ENCODE data around the gene SPNS2. TPM values are rescaled to one million over a fixed set of nuclear protein-coding genes. Genes with fewer than 3 reads are reported as not detected.

SPNS2 gene
- total and polyA plus RNA-seq, 4 donors = 4.0 to 9.0 (median 5.2) TPM

DNA sequence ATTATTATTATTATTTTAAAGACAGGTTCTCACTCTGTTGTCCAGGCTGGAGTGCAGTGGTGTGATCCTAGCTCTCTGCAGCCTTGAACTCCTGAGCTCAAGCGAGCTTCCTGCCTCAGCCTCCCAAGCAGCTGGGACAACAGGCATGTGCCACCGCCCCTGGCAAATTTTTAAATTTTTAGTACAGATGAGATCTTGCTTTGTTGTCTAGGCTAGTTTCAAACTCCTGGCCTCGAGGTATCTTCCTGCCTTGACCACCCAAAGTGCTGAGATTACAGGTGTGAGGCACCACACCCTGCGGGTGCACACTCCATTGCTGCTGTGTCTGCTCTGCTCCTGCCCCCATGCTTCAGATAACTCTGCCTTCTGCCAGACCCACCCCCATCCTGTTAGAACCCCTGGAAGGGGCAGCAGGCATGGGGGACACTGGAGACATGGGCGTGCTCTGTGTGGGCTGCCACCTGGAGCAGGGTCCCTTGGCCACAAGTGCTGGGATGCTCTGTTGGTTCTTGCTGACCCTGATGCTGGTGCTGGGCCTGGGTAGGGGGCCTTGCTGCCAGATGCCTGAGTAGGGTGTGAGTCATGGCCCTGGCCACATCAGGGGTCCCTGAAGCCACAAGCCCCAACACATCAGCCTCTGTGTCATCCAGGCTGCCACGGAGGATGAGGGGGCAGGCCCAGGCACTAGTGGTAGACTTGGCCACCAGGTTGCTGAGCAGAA, 59.1 kb downstream of the SPNS2 start:
- no peak for DNase-seq (ENCODE audit: low spot score)
- Histone ChIP-seq H3K36me3 (ENCODE audit: control insufficient read depth in 4 of 4, insufficient read depth in 3 of 4, low read depth in 1 of 4, low read length in 3 of 4) (peaks cover 0 to 7% (median 2%) of the 10 kb centered on the region in 4 donors), H3K4me3 (ENCODE audit: low read depth in 1 of 3, low read length in 3 of 3) (no peak overlapping the region), H3K4me1 (ENCODE audit: control insufficient read depth in 4 of 4, insufficient read depth in 4 of 4, low read length in 3 of 4) (peaks cover 2 to 25% (median 12%) of the 10 kb centered on the region in 4 donors), H3K27ac (ENCODE audit: low read depth in 1 of 2, low read length in 2 of 2) (no peak overlapping the region), H3K27me3 (ENCODE audit: control insufficient read depth in 4 of 4, insufficient read depth in 4 of 4, low read length in 3 of 4) (no peaks in the 10 kb centered on the region), H3K9me3 (ENCODE audit: control insufficient read depth in 4 of 4, low read length in 3 of 4) (no peaks in the 10 kb centered on the region), H3K9ac (ENCODE audit: low read depth in 1 of 2, low read length in 2 of 2) (no peak overlapping the region)
- TF ChIP-seq RAD21 (IDR thresholded peaks at IDR 0.05) (no peak), YY1 (IDR thresholded peaks at IDR 0.05) (no peak), NR2F2 (IDR thresholded peaks at IDR 0.05) (no peak), FOXA1 (IDR thresholded peaks at IDR 0.05) (no peak), JUND (IDR thresholded peaks at IDR 0.05) (no peak), SP1 (IDR thresholded peaks at IDR 0.05) (no peak), GABPA (IDR thresholded peaks at IDR 0.05 in 1 of 2, conservative IDR thresholded peaks at IDR 0.05 in 1 of 2) (no peak), HNF4A (conservative IDR thresholded peaks at IDR 0.05) (no peak), RXRA (IDR thresholded peaks at IDR 0.05) (no peak), FOXA2 (IDR thresholded peaks at IDR 0.05) (no peak), EGR1 (IDR thresholded peaks at IDR 0.05; ENCODE audit: low read depth in 2 of 2) (no peak), HNF4G (IDR thresholded peaks at IDR 0.05) (no peak), TAF1 (conservative IDR thresholded peaks at IDR 0.05) (no peak)
- TF ChIP-seq, protein P1, sequence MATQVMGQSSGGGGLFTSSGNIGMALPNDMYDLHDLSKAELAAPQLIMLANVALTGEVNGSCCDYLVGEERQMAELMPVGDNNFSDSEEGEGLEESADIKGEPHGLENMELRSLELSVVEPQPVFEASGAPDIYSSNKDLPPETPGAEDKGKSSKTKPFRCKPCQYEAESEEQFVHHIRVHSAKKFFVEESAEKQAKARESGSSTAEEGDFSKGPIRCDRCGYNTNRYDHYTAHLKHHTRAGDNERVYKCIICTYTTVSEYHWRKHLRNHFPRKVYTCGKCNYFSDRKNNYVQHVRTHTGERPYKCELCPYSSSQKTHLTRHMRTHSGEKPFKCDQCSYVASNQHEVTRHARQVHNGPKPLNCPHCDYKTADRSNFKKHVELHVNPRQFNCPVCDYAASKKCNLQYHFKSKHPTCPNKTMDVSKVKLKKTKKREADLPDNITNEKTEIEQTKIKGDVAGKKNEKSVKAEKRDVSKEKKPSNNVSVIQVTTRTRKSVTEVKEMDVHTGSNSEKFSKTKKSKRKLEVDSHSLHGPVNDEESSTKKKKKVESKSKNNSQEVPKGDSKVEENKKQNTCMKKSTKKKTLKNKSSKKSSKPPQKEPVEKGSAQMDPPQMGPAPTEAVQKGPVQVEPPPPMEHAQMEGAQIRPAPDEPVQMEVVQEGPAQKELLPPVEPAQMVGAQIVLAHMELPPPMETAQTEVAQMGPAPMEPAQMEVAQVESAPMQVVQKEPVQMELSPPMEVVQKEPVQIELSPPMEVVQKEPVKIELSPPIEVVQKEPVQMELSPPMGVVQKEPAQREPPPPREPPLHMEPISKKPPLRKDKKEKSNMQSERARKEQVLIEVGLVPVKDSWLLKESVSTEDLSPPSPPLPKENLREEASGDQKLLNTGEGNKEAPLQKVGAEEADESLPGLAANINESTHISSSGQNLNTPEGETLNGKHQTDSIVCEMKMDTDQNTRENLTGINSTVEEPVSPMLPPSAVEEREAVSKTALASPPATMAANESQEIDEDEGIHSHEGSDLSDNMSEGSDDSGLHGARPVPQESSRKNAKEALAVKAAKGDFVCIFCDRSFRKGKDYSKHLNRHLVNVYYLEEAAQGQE (IDR thresholded peaks at IDR 0.05) = no peak
- TF ChIP-seq, protein P2, sequence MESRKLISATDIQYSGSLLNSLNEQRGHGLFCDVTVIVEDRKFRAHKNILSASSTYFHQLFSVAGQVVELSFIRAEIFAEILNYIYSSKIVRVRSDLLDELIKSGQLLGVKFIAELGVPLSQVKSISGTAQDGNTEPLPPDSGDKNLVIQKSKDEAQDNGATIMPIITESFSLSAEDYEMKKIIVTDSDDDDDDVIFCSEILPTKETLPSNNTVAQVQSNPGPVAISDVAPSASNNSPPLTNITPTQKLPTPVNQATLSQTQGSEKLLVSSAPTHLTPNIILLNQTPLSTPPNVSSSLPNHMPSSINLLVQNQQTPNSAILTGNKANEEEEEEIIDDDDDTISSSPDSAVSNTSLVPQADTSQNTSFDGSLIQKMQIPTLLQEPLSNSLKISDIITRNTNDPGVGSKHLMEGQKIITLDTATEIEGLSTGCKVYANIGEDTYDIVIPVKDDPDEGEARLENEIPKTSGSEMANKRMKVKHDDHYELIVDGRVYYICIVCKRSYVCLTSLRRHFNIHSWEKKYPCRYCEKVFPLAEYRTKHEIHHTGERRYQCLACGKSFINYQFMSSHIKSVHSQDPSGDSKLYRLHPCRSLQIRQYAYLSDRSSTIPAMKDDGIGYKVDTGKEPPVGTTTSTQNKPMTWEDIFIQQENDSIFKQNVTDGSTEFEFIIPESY (IDR thresholded peaks at IDR 0.05) = no peak
- TF ChIP-seq, protein P3, sequence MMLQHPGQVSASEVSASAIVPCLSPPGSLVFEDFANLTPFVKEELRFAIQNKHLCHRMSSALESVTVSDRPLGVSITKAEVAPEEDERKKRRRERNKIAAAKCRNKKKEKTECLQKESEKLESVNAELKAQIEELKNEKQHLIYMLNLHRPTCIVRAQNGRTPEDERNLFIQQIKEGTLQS (IDR thresholded peaks at IDR 0.05) = no peak
- TF ChIP-seq, protein P4, sequence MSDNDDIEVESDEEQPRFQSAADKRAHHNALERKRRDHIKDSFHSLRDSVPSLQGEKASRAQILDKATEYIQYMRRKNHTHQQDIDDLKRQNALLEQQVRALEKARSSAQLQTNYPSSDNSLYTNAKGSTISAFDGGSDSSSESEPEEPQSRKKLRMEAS (IDR thresholded peaks at IDR 0.05) = no peak
- 92% methylated on average over 6 of the region's 6 CpGs for WGBS

DNA sequence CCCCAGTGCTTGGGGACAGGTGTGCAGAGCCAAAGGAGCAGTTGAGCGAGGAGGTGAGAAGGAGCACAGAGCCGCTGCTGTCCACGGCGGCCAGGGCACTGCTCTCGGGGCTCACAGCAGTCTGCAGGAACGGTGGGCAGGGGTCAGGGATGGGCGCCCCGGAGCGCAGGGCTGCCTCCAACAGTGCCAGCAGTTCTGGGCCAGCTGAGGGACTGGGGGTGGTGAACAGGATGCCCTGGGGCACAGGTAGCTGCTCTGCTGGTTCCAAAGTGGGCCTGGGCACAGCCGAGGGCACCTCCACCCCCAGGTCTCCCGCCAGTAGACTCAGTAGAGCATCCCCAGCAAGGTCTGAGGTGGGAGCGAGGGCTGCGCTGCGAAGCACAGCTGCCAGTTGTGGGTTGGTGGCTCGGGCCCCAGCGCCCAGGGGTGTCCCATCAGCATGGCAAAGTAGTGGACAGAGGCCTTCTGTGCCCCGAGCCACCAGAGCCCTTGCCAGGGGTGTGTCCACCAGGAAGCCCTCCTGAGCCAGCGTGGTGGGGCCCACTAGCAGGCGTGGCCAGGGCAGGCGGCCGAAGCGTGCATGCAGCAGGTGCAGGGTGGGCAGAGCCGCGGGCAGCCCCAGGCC, 59.8 kb downstream of the SPNS2 start:
- DNase-seq (ENCODE audit: low spot score) = no peak
- no peaks in the 10 kb centered on the region for H3K9me3 ChIP-seq (ENCODE audit: control insufficient read depth in 4 of 4, low read length in 3 of 4)
- H3K36me3 ChIP-seq (ENCODE audit: control insufficient read depth in 4 of 4, insufficient read depth in 3 of 4, low read depth in 1 of 4, low read length in 3 of 4) = peaks cover 0 to 3% (median 0%) of the 10 kb centered on the region in 4 donors
- H3K4me3 ChIP-seq (ENCODE audit: low read depth in 1 of 3, low read length in 3 of 3) = no peak overlapping the region
- no peak overlapping the region for H3K27ac ChIP-seq (ENCODE audit: low read depth in 1 of 2, low read length in 2 of 2)
- 91% methylated on average over 24 of the region's 24 CpGs for WGBS
- no peak for TF ChIP-seq YY1 (IDR thresholded peaks at IDR 0.05)
- TF ChIP-seq FOXA2 (IDR thresholded peaks at IDR 0.05) = no peak
- TF ChIP-seq RAD21 (IDR thresholded peaks at IDR 0.05) = no peak
- TF ChIP-seq, protein P3 (IDR thresholded peaks at IDR 0.05) = no peak
- TF ChIP-seq, protein P2 (IDR thresholded peaks at IDR 0.05) = no peak
- H3K4me1 ChIP-seq (ENCODE audit: control insufficient read depth in 4 of 4, insufficient read depth in 4 of 4, low read length in 3 of 4) = peaks cover 2 to 25% (median 12%) of the 10 kb centered on the region in 4 donors
- H3K9ac ChIP-seq (ENCODE audit: low read depth in 1 of 2, low read length in 2 of 2) = no peak overlapping the region
- no peaks in the 10 kb centered on the region for H3K27me3 ChIP-seq (ENCODE audit: control insufficient read depth in 4 of 4, insufficient read depth in 4 of 4, low read length in 3 of 4)

All from liver (tissue), 9 donors.